Measurements from ENCODE around the gene STRADB. TPM values are rescaled to one million over a fixed set of nuclear protein-coding genes. Genes with fewer than 3 reads are reported as not detected.

The STRADB gene
- total and polyA plus RNA-seq, 2 experiments from 2014 or later: 62.5 to 68.3 TPM

- no peak overlapping the region for H3K4me2 ChIP-seq
- no peaks in the 10 kb centered on the region for H3K36me3 ChIP-seq (replicated peaks; ENCODE audit: insufficient read depth, low read depth)
- H3K27ac ChIP-seq: no peak overlapping the region
- H3K4me1 ChIP-seq (ENCODE audit: insufficient read depth): peaks cover 19% of the 10 kb centered on the region
- no peak overlapping the region for H2AFZ ChIP-seq
- no peaks in the 10 kb centered on the region for H3K9me3 ChIP-seq (ENCODE audit: low read depth)
- no peak for TF ChIP-seq EZH2phosphoT487 (IDR thresholded peaks at IDR 0.05; ENCODE audit: low read depth, severe bottlenecking, unreplicated experiment)
- TF ChIP-seq EZH2 (IDR thresholded peaks at IDR 0.05; ENCODE audit: borderline replicate concordance): no peak
- no peak for TF ChIP-seq CTCF (IDR thresholded peaks at IDR 0.05; ENCODE audit: poor library complexity)
- no peak overlapping the region for H3K4me3 ChIP-seq
- H4K20me1 ChIP-seq (ENCODE audit: insufficient read depth, poor library complexity, severe bottlenecking): no peaks in the 10 kb centered on the region
- 96% methylated on average over 7 of the region's 7 CpGs for WGBS (ENCODE audit: low lambda C conversion rate, missing lambda C conversion rate)
- no peaks in the 10 kb centered on the region for H3K27me3 ChIP-seq
- no peak for DNase-seq (ENCODE audit: low spot score)
- H3K9me2 ChIP-seq (replicated peaks; ENCODE audit: insufficient read depth): no peaks in the 10 kb centered on the region
- peaks cover 84% of the 10 kb centered on the region for H3K79me2 ChIP-seq
Measured at GRCh38 chr2:201441409-201441808, 10.1 kb upstream of the STRADB start.

GRCh38 chr2:201444746-201445465 is 6.6 kb upstream of the STRADB start:
- Histone ChIP-seq H4K20me1 (ENCODE audit: insufficient read depth, poor library complexity, severe bottlenecking) (no peaks in the 10 kb centered on the region), H3K9me2 (replicated peaks; ENCODE audit: insufficient read depth) (no peaks in the 10 kb centered on the region), H3K4me1 (ENCODE audit: insufficient read depth) (peaks cover 40% of the 10 kb centered on the region), H3K27ac (no peak overlapping the region), H2AFZ (no peak overlapping the region), H3K36me3 (replicated peaks; ENCODE audit: insufficient read depth, low read depth) (no peaks in the 10 kb centered on the region), H3K4me2 (no peak overlapping the region), H3K27me3 (no peaks in the 10 kb centered on the region), H3K79me2 (peaks cover 73% of the 10 kb centered on the region), H3K9me3 (ENCODE audit: low read depth) (no peaks in the 10 kb centered on the region), H3K4me3 (no peak overlapping the region)
- 60% methylated on average over 3 of the region's 3 CpGs for WGBS (ENCODE audit: low lambda C conversion rate, missing lambda C conversion rate)
- TF ChIP-seq EZH2phosphoT487 (IDR thresholded peaks at IDR 0.05; ENCODE audit: low read depth, severe bottlenecking, unreplicated experiment) (no peak), CTCF (IDR thresholded peaks at IDR 0.05; ENCODE audit: poor library complexity) (no peak), EZH2 (IDR thresholded peaks at IDR 0.05; ENCODE audit: borderline replicate concordance) (no peak)
- DNase-seq (ENCODE audit: low spot score): no peak

- peaks cover 39% of the 10 kb centered on the region for H3K4me1 ChIP-seq (ENCODE audit: insufficient read depth)
- H4K20me1 ChIP-seq (ENCODE audit: insufficient read depth, poor library complexity, severe bottlenecking): no peaks in the 10 kb centered on the region
- no peaks in the 10 kb centered on the region for H3K36me3 ChIP-seq (replicated peaks; ENCODE audit: insufficient read depth, low read depth)
- H3K79me2 ChIP-seq: peaks cover 72% of the 10 kb centered on the region
- peak overlapping the region; percentile 60 for H3K27ac ChIP-seq
- WGBS (ENCODE audit: low lambda C conversion rate, missing lambda C conversion rate): 75% methylated on average over 1 of the region's 1 CpG
- peak overlapping the region; percentile 35 for H3K4me2 ChIP-seq
- no peaks in the 10 kb centered on the region for H3K9me3 ChIP-seq (ENCODE audit: low read depth)
- H3K9me2 ChIP-seq (replicated peaks; ENCODE audit: insufficient read depth): no peaks in the 10 kb centered on the region
- H3K4me3 ChIP-seq: no peak overlapping the region
- no peak overlapping the region for H2AFZ ChIP-seq
- H3K27me3 ChIP-seq: no peaks in the 10 kb centered on the region
- TF ChIP-seq EZH2phosphoT487 (IDR thresholded peaks at IDR 0.05; ENCODE audit: low read depth, severe bottlenecking, unreplicated experiment) (no peak), CTCF (IDR thresholded peaks at IDR 0.05; ENCODE audit: poor library complexity) (no peak), EZH2 (IDR thresholded peaks at IDR 0.05; ENCODE audit: borderline replicate concordance) (no peak)
- DNase-seq (ENCODE audit: low spot score): no peak
Measured at GRCh38 chr2:201447086-201447485, 4.5 kb upstream of the STRADB start.
